ENCODE measurements around the gene ABCD3.

ABCD3 gene

GRCh38 chr1:94463765-94464330, 45.7 kb downstream of the ABCD3 start:
- DNase-seq = peak; percentile 56

- no peak for DNase-seq
Observed at GRCh38 chr1:94468708-94469107, 50.5 kb downstream of the ABCD3 start.

- DNase-seq = no peak
Observed at GRCh38 chr1:94471271-94471670, 53.1 kb downstream of the ABCD3 start.

GRCh38 chr1:94475232-94475631, 57.0 kb downstream of the ABCD3 start:
- no peak for DNase-seq

- DNase-seq = no peak
Observed at GRCh38 chr1:94479682-94480081, 61.5 kb downstream of the ABCD3 start.

- DNase-seq = no peak
Observed at GRCh38 chr1:94481473-94481933, 63.3 kb downstream of the ABCD3 start.

- no peak for DNase-seq
Observed at GRCh38 chr1:94486990-94487389, 68.8 kb downstream of the ABCD3 start.

GRCh38 chr1:94490556-94490955, 72.4 kb downstream of the ABCD3 start:
- no peak for DNase-seq

- DNase-seq = no peak
Observed at GRCh38 chr1:94496076-94496755, 78.0 kb downstream of the ABCD3 start.

GRCh38 chr1:94501426-94501825, 83.2 kb downstream of the ABCD3 start:
- no peak for DNase-seq

- DNase-seq = no peak
Observed at GRCh38 chr1:94501935-94502334, 83.7 kb downstream of the ABCD3 start.

- no peak for DNase-seq
Observed at GRCh38 chr1:94503153-94503552, 85.0 kb downstream of the ABCD3 start.

- no peak for DNase-seq
Observed at GRCh38 chr1:94504601-94505000, 86.4 kb downstream of the ABCD3 start.

- no peak for DNase-seq
Observed at GRCh38 chr1:94512816-94513215, 94.6 kb downstream of the ABCD3 start.

- DNase-seq = no peak
Observed at GRCh38 chr1:94514095-94514727, 96.0 kb downstream of the ABCD3 start.

GRCh38 chr1:94515296-94515947, 97.2 kb downstream of the ABCD3 start:
- DNase-seq = no peak

- DNase-seq = no peak
Observed at GRCh38 chr1:94519351-94519750, 101.2 kb downstream of the ABCD3 start.

- peak; percentile 5 for DNase-seq
Observed at GRCh38 chr1:94522304-94522703, 104.1 kb downstream of the ABCD3 start.

- DNase-seq = no peak
Observed at GRCh38 chr1:94524531-94524930, 106.3 kb downstream of the ABCD3 start.

- no peak for DNase-seq
Observed at GRCh38 chr1:94526152-94526980, 108.2 kb downstream of the ABCD3 start.

- no peak for DNase-seq
Observed at GRCh38 chr1:94527447-94528031, 109.3 kb downstream of the ABCD3 start.

GRCh38 chr1:94528299-94528698, 110.1 kb downstream of the ABCD3 start:
- DNase-seq = no peak

GRCh38 chr1:94528826-94529225, 110.6 kb downstream of the ABCD3 start:
- no peak for DNase-seq

Measured in GF-D8 (cell line).